ENCODE measurements around the gene TCF25.
"Not testable (repeated sequence)": the region's sequence is repeated elsewhere in the genome, so short reads cannot be mapped to it uniquely, and the experiment has no call there.

Gene TCF25

DNA sequence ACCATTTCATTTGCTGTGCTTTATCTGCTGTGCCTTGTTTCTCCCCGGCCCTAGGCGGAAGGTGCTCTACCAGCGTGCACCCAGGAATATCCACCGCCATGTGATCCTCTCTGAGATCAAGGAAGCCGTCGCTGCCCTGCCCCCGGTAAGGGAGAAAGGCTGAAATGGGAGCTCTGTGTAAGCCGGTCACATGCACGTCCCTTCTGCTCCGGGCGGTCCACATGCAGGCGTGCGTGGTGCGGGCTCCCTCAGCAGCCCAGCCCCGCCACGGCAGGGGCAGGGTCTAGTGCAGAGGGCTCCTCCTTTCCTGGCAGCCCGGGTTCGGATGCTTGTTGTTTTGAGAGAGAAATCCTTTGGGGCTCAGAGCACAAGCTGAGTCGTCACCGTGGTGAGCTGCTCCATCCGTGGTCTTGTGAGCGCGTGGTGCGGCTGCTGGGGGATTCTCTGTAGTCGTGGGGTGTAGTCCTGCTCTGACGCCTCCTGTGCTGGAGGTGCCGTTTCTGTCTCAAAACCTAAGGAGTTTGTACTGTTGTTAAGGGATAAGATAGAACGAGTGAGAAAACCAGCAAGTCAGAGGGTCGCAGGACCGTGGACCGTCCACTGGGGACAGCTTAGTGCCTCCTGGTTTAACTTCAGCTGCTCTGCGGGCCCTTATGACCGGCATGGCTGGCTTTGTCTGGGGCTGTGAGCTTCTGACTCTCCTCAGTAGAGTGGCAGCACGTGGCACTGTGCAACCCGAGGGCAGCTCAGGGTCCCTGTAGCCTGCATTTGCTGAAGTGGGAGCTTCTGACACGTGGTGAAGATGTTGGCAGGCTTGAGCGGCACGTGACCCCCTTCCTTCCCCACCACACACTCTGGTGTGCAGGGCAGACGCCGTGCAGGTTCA is 33.0 kb downstream of the TCF25 start:
- DNase-seq: no peak

DNA sequence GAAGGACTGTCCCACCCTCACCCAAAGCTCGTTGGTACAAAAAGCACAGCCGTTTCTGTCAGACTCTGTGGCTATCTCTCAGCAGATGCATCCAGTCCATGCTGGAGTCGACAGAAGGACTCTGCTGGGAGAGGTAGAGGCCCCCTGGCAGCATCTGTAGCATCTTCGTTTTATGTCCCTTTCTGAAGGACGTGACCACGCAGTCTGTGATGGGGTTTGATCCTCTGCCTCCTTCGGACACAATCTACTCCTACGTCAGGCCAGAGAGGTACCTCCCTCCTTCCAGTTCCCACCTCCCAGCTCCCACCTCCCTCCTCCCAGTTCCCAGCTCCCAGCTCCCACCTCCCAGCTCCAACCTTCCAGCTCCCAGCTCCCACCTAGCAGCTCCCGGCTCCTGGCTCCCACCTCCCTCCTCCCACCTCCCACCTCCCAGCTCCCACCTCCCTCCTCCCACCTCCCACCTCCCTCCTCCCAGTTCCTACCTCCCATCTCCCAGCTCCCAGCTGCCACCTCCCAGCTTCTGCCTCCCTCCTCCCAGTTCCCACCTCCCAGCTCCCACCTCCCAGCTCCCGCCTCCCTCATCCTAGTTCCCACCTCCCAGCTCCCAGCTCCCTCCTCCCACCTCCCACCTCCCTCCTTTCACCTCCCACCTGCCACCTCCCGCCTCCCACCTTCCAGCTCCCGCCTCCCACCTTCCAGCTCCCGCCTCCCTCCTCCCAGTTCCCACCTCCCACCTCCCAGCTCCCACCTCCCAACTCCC is 33.8 kb downstream of the TCF25 start:
- no peak for DNase-seq

DNA sequence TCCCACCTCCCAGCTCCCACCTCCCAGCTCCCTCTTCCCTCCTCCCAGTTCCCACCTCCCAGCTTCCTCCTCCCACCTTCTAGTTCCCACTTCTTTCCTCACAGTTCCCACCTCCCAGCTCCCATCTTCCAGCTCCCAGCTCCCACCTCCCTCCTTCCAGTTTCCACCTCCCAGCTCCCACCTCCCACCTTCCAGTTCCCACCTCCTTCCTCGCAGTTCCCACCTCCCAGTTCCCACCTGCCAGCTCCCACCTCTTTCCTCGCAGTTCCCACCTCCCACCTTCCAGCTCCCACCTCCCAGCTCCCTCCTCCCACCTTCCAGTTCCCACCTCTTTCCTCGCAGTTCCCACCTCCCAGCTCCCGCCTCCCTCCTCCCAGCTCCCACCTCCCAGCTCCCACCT is 34.8 kb downstream of the TCF25 start:
- DNase-seq: no peak

DNA sequence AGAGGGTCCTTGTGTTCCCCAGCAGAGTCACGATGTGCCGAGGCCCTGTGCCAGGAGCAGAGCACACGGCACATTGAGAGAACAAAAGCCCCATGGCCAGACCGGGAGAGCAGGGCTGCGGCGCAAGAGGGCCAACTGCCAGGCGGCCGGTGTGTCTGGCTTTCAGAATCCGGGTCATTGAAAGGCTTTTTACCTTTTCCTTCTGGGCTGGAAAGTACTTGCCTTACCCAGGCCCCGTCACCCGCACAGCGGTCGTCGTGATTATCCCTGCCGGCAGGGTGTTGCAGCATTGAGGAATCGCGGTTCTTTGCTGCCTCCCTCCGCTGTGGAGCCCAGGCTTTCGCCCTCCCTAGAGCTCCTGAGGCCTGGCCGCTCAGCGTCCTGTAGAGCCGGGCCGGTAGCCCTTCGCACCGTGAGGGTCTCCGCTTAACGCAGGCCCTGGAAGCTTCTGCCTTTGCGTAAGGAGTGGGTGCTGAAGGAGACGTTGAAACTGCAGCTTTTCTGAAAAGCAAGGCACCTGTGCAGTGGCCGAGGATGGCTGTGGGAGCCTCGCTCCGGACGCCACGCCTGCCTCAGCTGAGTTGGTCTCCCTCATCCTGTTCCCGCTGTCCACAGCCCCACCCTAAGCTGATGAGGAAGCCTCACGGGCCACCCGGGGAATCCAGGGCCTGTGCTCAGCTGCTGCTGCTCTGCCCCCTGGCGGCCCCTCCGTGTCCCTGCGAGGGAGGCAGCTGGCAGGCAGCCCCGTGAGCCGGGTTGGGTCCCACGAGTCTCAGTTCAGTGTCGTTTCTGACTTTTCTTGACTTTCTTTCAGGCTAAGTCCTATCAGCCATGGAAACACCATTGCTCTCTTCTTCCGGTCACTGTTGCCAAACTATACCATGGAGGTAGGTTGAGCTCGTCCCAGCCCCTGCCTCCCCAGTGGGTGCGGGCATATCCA is 36.7 kb downstream of the TCF25 start:
- peak; percentile 47 for DNase-seq

DNA sequence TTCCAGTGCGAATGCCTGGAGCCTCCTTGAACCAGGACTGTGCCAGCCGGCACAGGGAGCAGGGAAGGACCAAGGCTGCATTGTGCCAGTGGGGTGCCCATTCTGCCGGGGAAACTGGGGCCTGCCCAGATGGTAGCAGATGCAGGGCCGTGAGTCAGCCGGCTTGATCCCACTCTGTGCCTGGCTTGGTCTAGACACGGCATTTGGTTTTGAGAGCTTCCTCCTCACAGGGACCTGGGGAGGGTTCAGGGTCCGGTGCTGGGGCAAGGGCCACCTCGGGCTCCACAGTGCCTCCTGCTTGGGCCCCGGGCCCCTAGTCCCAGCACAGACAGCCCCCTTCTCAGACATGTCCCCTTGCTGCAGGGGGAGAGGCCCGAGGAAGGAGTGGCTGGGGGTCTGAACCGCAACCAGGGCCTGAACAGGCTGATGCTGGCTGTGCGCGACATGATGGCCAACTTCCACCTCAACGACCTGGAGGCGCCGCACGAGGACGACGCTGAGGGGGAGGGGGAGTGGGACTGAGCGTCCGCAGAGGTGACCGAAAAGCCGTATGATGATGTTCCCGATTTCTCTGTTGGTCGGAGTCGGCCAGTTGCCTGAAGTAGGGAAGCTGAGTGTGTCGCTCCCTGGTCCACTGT is 37.4 kb downstream of the TCF25 start:
- no peak for DNase-seq

DNA sequence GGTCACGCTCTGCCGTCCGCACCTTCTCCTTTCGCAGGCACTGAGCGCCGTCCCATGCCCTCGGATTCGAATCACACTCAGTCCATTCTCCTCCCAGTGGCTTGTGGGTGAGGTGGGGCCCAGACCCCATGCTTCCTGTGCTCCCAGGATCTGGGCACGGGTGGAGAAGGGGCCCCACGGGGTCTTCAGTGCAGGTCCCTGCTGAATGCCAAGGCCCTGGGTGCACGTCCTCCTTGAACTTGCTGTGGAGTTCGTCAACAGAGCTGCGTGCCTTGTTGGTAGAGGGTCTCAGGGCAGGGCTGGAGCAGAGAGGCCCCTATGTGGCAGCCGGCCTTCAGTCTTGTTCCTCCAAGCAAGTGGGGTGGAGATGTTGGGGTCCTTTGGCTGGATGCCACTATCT is 38.0 kb downstream of the TCF25 start:
- no peak for DNase-seq

DNA sequence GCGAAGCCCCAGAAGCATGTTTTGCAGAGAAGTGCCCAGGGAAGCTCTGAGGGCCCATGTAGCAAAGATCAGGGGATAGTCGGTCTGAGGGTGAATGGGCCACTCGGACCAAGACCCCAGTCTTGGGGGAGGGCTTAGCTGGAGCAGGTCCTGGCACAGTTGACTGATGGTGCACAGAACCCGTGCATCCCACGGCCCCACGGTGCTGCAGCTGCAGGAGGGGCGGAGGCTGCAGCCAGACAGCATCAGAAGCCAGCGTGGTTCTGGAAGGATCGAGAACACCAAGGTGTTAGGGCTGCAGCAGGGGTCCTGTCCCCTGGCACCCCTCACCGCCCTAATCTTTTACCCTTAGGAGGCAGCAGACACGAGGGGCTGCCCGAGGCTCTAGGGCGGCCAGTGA is 38.8 kb downstream of the TCF25 start:
- DNase-seq: no peak

DNA sequence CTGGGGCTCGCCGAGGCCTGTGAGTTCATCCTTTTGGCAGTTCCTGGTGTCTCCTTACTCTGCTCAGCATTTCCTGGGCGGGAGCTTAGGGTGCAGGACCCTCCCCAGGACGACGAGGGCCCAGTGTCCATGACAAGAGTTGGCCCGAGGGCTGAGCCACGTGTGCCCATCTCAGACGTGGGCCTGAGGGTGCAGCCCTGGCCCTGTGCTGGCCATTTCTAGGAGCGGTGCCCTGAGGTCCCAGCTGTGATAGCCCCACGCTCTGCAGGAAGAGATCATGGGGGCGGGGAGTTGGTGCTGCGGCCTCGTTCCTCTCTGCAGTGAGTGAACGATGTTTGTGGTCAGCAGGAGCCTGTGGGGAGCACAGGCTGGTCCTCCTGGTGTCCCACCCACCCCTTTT is 39.2 kb downstream of the TCF25 start:
- DNase-seq: no peak

DNA sequence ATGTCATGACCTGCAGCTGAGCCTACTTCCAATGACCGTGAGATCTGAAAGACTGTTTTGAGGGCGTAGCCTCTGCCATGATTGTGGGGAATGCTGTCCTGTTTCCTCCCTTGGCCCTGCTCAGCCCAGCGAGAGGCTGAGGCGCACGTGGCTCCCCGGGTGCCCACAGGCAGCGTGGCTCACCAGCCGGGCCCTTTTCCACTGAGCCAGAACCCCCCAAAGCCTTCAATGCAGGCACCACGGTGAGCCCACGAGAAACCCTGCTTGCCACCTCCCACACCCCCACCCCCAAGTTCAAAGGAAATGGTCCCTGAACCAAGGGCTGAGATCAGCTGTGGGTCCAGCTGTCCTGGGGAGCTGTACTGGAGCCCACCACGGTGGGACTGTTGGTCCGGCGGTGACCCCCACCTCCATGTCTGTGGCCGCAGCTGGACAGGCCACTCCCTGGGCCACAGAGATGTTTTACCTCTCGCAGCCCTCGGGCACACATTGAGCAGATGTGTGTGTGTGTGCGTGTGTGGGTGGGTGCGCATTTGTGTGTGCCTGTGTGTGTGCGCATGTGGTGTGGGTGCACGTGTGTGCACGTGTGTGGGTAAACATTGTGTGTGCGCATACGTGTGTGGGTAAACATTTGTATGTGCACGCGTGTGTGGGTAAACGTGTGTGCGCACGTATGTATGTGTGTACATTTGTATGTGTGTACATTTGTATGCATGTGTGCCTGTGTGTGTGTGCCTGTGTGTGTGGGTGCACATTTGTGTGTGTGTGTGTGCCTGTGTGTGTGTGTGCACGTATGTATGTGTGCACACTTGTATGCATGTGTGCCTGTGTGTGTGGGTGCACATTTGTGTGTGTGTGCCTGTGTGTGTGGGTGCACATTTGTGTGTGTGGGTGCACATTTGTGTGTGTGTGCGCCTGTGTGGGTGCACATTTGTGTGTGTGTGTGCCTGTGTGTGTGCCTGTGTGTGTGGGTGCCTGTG is 40.3 kb downstream of the TCF25 start:
- DNase-seq: no peak

DNA sequence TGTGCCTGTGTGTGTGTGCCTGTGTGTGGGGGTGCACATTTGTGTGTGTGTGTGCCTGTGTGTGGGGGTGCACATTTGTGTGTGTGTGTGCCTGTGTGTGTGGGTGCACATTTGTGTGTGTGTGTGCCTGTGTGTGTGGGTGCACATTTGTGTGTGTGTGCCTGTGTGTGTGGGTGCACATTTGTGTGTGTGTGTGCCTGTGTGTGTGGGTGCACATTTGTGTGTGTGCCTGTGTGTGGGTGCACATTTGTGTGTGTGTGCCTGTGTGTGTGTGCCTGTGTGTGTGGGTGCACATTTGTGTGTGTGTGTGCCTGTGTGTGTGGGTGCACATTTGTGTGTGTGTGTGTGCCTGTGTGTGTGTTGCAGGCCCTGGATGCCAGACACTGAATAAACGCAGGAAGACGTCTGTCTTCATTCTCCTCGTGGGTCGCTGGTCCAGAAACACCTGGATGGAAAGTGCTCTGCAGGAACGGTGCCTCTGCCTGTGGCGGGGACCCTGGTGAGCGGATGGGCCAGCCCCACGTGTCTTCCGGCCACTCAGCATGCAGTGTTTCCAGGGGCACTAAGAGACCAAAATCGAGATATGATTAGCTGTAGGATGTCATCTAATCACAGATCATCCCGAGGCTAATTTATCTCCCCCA is 41.4 kb downstream of the TCF25 start:
- DNase-seq: not testable (repeated sequence)

DNA sequence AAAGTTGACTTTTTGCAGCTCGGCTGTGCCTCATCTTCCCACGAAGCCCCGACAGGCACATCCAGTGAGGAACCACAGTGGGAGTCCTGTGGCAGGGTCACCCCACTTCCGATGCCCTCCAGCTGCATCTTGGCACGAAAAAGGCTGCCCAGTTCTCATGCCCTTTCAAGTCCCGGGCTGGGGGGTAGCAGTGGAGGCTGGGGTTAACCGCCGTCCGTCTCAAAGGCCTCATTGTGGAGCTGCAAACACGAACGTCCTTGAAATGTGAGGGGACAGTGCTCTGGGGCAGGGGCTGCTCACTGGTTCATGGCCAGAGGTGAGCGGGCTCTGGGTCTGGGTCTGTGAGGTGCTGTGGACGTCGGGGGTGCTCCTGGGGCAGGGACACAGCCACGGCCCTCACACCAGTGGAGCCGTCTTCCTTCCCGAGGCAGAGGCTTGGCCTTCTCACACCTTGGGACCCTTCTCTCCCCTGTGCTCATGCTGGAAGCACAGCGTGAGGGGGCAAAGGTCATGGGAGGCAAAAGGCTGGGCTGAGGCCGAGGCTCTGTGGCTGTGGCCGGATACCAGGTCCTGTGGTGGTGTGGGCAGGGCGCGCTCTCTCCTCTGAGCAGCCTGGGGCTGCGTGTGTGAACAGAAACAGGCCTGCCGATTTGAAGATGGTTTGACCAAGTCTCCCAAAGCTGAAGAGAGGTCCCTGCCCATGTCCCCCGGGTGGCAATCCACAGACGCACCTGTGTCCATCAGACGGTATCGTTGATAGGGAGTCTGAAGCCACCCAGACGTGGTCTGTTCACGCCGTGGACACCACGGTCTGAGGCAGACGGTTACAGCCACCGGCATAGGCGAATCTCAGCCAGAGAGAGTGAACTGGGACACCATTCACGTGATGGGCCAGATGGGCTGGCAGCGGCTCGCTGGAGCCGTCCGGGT is 42.2 kb downstream of the TCF25 start:
- no peak for DNase-seq

DNA sequence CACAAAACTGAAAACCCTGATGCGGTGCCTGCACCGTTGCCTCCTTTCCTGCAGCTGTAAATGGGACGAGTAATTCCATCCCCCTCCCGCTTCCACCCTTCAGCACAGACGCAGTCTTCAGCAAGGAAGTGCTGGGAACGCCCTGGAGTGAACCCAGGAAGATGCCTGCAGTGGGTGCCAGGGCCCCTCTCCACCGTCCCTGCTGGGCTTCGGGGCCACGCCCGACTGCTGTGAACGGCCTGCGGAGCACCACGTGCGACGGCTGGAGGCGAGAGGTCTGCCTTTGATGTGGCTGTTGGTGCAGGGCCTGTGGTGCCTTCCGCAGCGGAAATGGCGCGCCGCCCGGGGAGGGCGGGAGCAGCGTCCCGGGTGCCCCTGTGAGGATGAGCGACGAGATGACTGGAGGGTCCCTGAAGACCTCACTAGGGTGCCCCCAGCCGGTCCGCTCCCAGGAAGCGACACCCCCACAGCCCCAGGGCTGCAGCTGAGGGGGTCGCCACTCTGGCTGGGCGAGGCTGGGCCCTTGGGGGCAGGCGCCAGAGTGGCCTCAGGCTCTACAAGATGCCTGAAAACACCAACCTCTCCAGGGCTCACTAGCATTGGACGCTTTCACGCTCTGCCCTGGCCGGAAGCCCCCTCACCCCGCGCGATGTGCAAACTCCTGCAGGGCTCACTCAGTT is 44.5 kb downstream of the TCF25 start:
- peak; percentile 77 for DNase-seq

DNA sequence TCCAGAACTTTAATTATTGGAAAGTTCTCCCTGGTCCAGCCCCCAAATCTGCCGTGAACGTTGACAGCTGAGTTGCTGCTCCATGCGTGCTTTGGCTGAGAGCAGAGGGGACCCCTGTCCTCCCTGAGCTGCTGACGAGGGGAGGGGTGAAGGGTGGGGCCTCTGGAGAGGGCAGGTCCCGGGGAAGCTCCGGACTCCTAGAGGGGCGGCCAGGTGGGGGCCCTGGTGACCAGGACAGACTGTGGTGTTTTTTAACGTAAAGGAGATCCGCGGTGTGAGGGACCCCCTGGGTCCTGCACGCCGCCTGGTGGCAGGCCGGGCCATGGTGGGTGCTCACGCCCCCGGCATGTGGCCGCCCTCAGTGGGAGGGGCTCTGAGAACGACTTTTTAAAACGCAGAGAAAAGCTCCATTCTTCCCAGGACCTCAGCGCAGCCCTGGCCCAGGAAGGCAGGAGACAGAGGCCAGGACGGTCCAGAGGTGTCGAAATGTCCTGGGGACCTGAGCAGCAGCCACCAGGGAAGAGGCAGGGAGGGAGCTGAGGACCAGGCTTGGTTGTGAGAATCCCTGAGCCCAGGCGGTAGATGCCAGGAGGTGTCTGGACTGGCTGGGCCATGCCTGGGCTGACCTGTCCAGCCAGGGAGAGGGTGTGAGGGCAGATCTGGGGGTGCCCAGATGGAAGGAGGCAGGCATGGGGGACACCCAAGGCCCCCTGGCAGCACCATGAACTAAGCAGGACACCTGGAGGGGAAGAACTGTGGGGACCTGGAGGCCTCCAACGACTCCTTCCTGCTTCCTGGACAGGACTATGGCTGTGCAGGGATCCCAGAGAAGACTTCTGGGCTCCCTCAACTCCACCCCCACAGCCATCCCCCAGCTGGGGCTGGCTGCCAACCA is 45.3 kb downstream of the TCF25 start, which contains the start of gene MC1R:
Gene MC1R, plus strand, starts transcription at position 410 of the 895 bp plus-strand sequence. Its CDS starts 397 bp downstream, at position 807.
- DNase-seq: peak; percentile 18

DNA sequence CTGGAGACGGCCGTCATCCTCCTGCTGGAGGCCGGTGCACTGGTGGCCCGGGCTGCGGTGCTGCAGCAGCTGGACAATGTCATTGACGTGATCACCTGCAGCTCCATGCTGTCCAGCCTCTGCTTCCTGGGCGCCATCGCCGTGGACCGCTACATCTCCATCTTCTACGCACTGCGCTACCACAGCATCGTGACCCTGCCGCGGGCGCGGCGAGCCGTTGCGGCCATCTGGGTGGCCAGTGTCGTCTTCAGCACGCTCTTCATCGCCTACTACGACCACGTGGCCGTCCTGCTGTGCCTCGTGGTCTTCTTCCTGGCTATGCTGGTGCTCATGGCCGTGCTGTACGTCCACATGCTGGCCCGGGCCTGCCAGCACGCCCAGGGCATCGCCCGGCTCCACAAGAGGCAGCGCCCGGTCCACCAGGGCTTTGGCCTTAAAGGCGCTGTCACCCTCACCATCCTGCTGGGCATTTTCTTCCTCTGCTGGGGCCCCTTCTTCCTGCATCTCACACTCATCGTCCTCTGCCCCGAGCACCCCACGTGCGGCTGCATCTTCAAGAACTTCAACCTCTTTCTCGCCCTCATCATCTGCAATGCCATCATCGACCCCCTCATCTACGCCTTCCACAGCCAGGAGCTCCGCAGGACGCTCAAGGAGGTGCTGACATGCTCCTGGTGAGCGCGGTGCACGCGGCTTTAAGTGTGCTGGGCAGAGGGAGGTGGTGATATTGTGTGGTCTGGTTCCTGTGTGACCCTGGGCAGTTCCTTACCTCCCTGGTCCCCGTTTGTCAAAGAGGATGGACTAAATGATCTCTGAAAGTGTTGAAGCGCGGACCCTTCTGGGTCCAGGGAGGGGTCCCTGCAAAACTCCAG is 46.4 kb downstream of the TCF25 start:
- no peak for DNase-seq

DNA sequence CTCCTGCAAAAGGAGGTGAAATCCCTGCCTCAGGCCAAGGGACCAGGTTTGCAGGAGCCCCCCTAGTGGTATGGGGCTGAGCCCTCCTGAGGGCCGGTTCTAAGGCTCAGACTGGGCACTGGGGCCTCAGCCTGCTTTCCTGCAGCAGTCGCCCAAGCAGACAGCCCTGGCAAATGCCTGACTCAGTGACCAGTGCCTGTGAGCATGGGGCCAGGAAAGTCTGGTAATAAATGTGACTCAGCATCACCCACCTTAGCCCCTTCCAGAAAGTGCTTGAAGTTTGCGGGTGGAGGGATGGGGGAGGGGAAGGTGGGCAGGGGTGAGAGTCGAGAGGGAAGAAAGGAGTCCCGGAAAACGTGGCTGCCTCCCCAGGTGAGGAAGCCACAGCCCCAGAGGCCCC is 47.3 kb downstream of the TCF25 start:
- no peak for DNase-seq

DNA sequence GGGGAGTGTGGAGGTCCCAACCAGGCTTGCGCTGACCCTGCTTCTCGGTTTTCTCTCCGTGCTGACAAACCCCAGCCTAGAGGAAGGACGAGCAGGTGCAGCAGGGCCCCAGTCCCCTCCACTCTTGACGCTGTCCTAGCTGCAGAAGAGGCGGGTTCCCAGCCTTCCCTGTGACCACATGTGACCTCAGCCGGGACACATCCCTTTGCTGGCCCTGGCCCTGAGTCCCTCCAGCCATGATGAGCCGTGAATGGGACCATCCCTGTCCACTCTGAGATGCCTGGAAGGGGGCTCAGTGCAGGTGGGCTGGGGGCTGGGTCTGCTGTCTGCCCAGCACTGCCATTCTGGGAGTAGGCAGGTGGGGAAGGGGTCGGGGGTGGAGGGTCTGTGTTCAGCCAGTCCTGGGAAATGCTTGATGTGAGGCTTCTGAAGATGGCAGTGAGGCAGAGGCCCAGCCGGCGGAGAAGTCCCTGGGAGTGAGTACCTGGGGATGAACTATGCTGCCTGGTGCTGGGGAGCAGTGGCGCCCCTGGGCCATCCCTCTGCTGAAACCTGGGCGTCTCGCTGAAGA is 47.8 kb downstream of the TCF25 start:
- DNase-seq: no peak

All from HCEC 1CT (cell line).